HTR-8/SVneo (cell line): ENCODE data around the gene LRBA.
"Not testable (repeated sequence)": the region's sequence is repeated elsewhere in the genome, so short reads cannot be mapped to it uniquely, and the experiment has no call there.

ENCODE experiments used
- DNase-seq: peaks from one replicate; pipeline ENCODE4 v3.0.0; 2011; ENCODE audit warnings: low spot score, mixed read lengths; ENCODE audit not compliant: insufficient read length
- FAIRE-seq: peaks from 2 replicates; lab custom pipeline; 2011; peaks lifted over from hg19 to GRCh38; lab: Jason Lieb, UNC

The LRBA gene

DNA sequence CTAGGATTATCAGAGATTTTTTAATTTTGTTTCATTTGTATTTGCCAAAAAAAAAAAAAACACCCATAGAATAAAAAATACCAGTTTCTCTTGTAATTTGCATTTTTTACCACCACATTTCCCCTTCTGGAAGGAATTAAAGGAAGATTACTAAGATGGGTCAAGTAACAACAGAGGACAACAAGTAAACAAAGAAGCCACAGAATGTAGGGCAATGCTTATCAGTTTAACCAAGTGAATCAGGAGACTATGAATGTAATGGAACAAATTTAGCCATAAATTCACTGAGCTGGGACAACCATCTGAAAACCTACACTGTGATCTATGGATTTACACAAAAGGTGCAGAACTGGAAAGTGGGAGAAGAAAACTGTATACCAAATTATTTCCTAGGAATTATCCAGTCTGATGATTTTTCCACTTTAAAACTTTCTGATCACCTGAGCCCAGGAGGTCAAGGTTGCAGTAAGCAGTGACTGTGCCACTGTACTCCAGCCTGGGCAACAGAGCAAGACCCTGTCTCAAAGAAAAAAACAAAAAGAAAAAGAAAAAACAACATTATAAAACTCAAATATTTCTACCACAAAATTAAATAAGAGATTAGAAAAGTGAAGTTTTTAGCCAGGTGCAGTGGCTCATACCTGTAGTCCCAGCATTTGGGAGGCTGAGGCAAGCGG lies 32.4 kb downstream of the LRBA start:
- FAIRE-seq (no peak), DNase-seq (no peak)

DNA sequence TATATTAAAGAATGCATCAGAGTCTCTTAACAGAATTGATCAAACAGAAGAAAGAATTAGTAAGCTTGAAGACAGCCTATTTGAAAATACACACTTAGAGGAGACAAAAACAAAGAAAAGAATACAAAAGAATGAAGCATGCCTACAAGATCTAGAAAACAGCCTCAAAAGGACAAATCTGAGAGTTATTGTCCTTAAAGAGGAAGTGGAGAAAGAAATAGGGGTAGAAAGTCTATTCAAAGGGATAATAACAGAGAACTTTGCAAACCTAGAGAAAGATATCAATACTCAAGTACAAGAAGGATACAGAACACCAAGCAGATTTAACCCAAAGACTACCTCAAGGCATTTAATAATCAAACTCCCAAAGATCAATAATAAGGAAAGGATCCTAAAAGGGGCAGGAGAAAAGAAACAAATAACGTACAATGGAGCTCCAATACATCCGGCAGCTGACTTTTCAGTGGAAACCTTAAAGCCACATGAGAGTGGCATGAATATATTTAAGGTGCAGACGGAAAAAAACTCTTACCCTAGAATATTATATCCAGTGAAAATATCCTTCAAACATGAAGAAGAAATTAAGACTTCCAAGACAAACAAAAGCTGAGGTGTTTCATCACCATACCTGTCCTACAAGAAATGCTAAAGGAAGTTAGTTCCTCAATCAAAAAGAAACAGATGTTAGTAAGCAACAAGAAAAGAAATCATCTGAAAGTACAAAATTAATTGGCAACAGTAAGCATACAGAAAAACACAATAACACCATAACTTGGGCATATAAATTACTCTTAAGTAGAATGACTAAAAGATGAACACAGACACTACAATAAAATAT lies 36.1 kb downstream of the LRBA start:
- no peak for DNase-seq
- FAIRE-seq, result no peak

DNA sequence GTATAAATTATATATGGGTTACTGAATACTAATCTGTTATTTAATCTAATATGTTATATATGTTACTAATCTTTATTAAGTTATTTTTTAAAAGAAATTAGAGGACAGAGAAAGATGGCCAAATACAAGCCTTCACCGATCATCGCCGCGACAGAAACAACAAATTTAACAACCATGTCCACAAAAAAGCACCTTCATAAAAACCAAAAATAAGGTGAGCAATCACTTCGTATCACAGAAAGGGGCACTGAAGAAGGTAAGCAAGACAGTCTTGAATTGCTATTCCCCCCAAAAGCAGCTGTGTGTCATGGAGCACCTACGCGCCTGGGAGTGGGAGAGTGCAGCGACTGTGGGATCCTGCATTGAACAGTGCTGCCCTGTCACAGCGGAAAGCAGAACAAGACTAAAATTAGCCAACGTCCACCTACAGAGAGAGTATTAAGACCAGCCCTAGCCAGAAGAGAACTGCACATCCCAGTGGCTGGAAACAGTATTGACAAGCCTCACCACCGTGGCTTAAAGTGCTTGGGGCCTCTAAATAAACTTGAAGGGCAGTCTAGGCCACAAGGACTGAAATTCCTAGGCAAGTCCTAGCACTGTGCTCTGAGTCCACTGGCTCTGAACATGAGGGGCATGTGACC lies 38.5 kb downstream of the LRBA start:
- no peak for DNase-seq
- no peak for FAIRE-seq

- DNase-seq (no peak), FAIRE-seq (no peak)
Measured at GRCh38 chr4:150974750-150975149, 40.3 kb downstream of the LRBA start.

GRCh38 chr4:150974252-150974640 lies 40.8 kb downstream of the LRBA start:
- no peak for DNase-seq
- no peak for FAIRE-seq

DNA sequence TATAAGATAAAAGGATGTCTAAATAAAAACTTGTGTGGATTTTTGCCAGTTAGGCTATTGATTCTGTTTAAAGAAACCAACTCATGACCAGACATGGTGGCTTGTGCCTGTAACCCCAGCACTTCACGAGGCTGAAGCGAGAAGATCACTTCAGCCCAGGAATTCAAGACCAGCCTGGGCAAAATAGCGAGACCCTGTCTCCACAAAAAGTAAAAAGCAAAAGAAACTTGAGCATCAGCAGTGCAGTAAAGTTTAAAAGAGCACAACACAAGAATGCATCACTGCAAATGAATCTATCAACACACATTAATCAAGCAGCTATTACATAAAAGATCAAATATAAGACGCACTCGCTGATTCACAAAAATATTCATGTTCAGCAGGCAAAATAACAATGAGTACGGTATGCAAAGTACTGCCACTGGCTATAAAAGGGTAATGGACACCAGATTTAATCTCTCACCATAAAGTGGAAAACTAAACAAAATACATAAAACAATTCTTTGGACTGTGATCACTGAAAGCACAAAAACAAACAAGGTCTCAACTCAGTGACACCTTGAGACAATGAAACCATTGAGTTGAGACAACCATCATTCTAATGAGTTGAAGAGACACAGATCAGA lies 41.3 kb downstream of the LRBA start:
- DNase-seq (no peak), FAIRE-seq (no peak)

GRCh38 chr4:150972592-150972991 lies 42.5 kb downstream of the LRBA start:
- DNase-seq, result no peak
- FAIRE-seq, result no peak

- no peak for FAIRE-seq
- no peak for DNase-seq
Measured at GRCh38 chr4:150971901-150972300, 43.2 kb downstream of the LRBA start.

GRCh38 chr4:150970685-150971151 lies 44.4 kb downstream of the LRBA start:
- FAIRE-seq, result no peak

DNA sequence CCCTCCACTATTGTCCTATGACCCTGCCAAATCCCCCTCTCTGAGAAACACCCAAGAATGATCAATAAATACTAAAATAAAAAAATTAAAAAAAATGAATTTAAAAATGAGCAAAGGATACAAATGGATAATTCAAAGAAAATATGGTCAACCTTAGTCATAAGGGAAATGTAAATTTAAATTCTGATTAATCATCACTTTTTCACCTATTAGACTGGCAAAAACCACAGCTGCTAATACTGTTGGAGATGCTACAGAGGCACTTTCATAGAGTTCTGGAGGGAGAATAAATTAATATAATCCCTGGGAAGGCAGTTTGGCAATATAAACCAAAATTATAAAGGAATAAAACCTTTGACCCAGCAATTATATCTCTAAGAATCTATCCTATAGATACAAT lies 50.3 kb downstream of the LRBA start:
- DNase-seq (no peak), FAIRE-seq (no peak)

More at GRCh38 chr4:150970685-150971151, 44.4 kb downstream of the LRBA start:
- DNase-seq, result no peak

DNA sequence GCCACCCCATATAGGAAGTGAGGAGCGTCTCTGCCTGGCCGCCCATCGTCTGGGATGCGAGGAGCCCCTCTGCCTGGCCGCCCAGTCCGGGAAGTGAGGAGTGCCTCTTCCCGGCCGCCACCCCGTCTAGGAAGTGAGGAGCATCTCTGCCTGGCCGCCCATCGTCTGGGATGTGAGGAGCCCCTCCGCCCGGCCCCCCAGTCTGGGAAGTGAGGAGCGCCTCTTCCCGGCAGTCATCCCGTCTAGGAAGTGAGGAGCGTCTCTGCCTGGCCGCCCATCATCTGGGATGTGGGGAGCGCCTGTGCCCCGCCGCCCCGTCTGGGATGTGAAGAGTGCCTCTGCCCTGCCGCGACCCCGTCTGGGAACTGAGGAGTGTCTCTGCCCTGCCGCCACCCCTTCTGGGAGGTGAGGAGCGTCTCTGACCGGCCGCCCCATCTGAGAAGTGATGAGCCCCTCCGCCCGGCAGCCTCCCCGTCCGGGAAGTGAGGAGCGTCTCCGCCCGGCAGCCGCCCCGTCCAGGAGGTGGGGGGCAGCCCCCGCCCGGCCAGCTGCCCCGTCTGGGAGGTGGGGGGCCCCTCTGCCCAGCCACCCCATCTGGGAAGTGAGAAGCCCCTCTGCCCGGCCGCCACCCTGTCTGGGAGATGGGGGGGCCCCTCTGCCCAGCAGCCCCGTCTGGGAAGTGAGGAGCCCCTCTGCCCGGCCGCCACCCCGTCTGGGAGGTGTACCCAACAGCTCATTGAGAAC lies 51.3 kb downstream of the LRBA start:
- not testable (repeated sequence) for FAIRE-seq, DNase-seq

GRCh38 chr4:150962245-150962644 lies 52.8 kb downstream of the LRBA start:
- DNase-seq, result no peak
- no peak for FAIRE-seq

DNA sequence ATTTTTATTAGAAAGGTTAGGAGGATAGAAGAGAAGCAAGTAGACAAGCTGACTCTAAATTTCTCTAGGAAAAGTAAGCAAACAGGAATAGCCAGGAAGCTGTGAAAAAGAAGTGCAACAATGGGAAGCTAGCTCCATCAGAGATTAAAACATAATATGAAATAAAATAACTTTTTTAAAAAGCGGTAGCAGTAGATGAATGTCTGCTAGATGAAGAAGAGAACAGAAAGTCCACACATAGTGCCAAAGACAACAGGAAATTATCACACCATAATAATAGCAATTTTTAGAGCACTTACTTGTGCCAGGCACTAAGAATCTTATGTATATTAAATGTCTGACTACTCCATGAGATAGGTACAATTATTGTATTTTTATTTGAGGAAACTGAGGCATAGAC lies 53.5 kb downstream of the LRBA start:
- no peak for FAIRE-seq

GRCh38 chr4:150960818-150961217 lies 54.3 kb downstream of the LRBA start:
- FAIRE-seq (peak; percentile 74), DNase-seq (peak; percentile 32)

More for the DNA sequence above, 53.5 kb downstream of the LRBA start:
- no peak for DNase-seq

GRCh38 chr4:150960079-150960478 lies 55.0 kb downstream of the LRBA start:
- DNase-seq (peak; percentile 45), FAIRE-seq (no peak)

DNA sequence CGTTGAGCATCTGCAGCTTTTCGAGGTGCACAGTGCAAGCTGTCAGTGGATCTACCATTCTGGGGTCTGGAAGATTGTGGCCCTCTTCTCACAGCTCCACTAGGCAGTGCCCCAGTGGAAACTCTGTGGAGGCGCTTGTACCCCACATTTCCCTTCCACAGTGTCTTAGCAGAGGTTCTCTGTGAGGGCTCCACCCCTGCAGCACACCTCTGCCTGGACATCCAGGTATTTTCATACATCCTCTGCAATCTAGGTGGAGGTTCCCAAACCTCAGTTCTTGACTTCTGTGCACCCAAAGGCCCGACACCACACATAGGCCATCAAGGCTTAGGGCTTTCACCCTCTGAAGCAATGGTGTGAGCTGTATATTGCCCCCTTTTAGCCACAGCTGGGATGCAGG lies 57.1 kb downstream of the LRBA start:
- FAIRE-seq, DNase-seq: not testable (repeated sequence)

- not testable (repeated sequence) for DNase-seq, FAIRE-seq
Measured at GRCh38 chr4:150957095-150957494, 58.0 kb downstream of the LRBA start.

GRCh38 chr4:150953916-150954315 lies 61.2 kb downstream of the LRBA start:
- not testable (repeated sequence) for FAIRE-seq, DNase-seq

- peak; percentile 49 for FAIRE-seq
- no peak for DNase-seq
Measured at GRCh38 chr4:150952167-150952845, 62.8 kb downstream of the LRBA start.
